GM18526 (cell line): ENCODE results near the gene POU3F2.

Experiments used
- POLR2A ChIP-seq: IDR thresholded peaks from 3 replicates; pipeline ENCODE4 v1.6.1; 2011; ENCODE audit not compliant: insufficient read length; ENCODE audit errors: extremely low read depth

Gene POU3F2

GRCh38 chr6:98836962-98837944 is 2.9 kb downstream of the POU3F2 start:
- no peak for TF ChIP-seq POLR2A

GRCh38 chr6:98838032-98838431 is 3.7 kb downstream of the POU3F2 start:
- TF ChIP-seq POLR2A: no peak

- no peak for TF ChIP-seq POLR2A
Measured at GRCh38 chr6:98838975-98839374, 4.6 kb downstream of the POU3F2 start.

- no peak for TF ChIP-seq POLR2A
Measured at GRCh38 chr6:98839781-98840361, 5.5 kb downstream of the POU3F2 start.

- TF ChIP-seq POLR2A: no peak
Measured at GRCh38 chr6:98840385-98840784, 6.0 kb downstream of the POU3F2 start.

- no peak for TF ChIP-seq POLR2A
Measured at GRCh38 chr6:98840996-98841513, 6.7 kb downstream of the POU3F2 start.

GRCh38 chr6:98841621-98842341 is 7.4 kb downstream of the POU3F2 start:
- TF ChIP-seq POLR2A: no peak

- no peak for TF ChIP-seq POLR2A
Measured at GRCh38 chr6:98842342-98843180, 8.2 kb downstream of the POU3F2 start.

- no peak for TF ChIP-seq POLR2A
Measured at GRCh38 chr6:98843271-98844243, 9.2 kb downstream of the POU3F2 start.

- TF ChIP-seq POLR2A: no peak
Measured at GRCh38 chr6:98844244-98845210, 10.2 kb downstream of the POU3F2 start.

- TF ChIP-seq POLR2A: no peak
Measured at GRCh38 chr6:98845211-98846020, 11.0 kb downstream of the POU3F2 start.

GRCh38 chr6:98846021-98846380 is 11.6 kb downstream of the POU3F2 start:
- TF ChIP-seq POLR2A: no peak
